Pancreas (tissue), 10 donors: ENCODE measurements around the gene PAK6. TPM values are rescaled to one million over a fixed set of nuclear protein-coding genes. Genes with fewer than 3 reads are reported as not detected.

Source experiments
- ATAC-seq, 4 donors: fragments of 200-7000 bp; cut with Tn5 transposase; one replicate each; pipeline versions ENCODE4 v1.8.0 to v1.9.1; 2020; ENCODE audit warnings: mild to moderate bottlenecking in 4 of 4, moderate library complexity in 4 of 4
- DNase-seq, 6 donors: peaks; one replicate each; pipeline ENCODE4 v3.0.0-alpha.2; 2020
- FAIRE-seq: peaks from 2 replicates; lab custom pipeline; 2012; peaks lifted over from hg19 to GRCh38; lab: Jason Lieb, UNC
- H3K27ac ChIP-seq, 4 donors: fragments of 200-600 bp; sonication (generic); 1 replicate in 3 of 4; 2 replicates in 1 of 4; pipeline versions ENCODE4 v1.5.0 to v1.8.0; 2020
- H3K27me3 ChIP-seq, 4 donors: fragments of 200-600 bp; one replicate each; pipeline ENCODE4 v1.8.0; 2021
- H3K36me3 ChIP-seq, 3 donors: fragments of 200-600 bp; sonication (generic) in 1 of 3; one replicate each; pipeline versions ENCODE4 v1.5.0 to v1.8.0; 2020 to 2021
- H3K4me1 ChIP-seq, 3 donors: fragments of 200-600 bp; one replicate each; pipeline ENCODE4 v1.8.0; 2021
- H3K4me3 ChIP-seq, 4 donors: fragments of 200-600 bp; sonication (generic) in 2 of 4; one replicate each; pipeline versions ENCODE4 v1.5.0 to v1.8.0; 2020 to 2021
- H3K9me3 ChIP-seq, 4 donors: fragments of 200-600 bp; one replicate each; pipeline ENCODE4 v1.8.0; 2021
- WGBS, 2 donors: extraction: QIAGEN DNeasy Blood & Tissue Kit; methylation state at CpG; one replicate each; pipeline ENCODE4 v1.1.7; 2013; 5-methylcytosine and 5-hydroxymethylcytosine counted together
- intact Hi-C, 3 donors: fragments of 100-400 bp; cut with DNase I; formaldehyde crosslinking; loops; one replicate each; pipeline versions ENCODE4 v1.11.1 to v1.14.2; 2022
- polyA plus RNA-seq, 2 donors: library from polyadenylated mRNA; stranded (reverse); fragments of 200-250 nt; gene quantifications; one replicate each; pipeline ENCODE4 v1.2.3, GENCODE V29; 2013
- total RNA-seq, 6 donors: library from RNA; stranded (reverse); fragmentation: NEBNext Ultra II Directional in 4 of 6; extraction: Animal tissue kit (Norgen Biotek cat#: 25700) in 4 of 6; gene quantifications; one replicate each; pipeline versions ENCODE4 v1.2.1 to v1.2.4, GENCODE V29; 2021 to 2023
- TF ChIP-seq, protein P1 (sequence below), 4 donors: fragments of 200-600 bp; sonication (generic) in 3 of 4; IDR thresholded peaks; one replicate each; pipeline versions ENCODE4 v1.5.0 to v1.8.0; 2021; ENCODE audit warnings: antibody characterized with exemption in 4 of 4
- donor health status: healthy with polysubstance abuse.
- donor health status: DM: no; HTN: no; CAD: no; lungs with moderate emphysema.
- donor health status: DM: no; HTN: no; CAD: no.
- donor health status: control.
- donor health status: control.
- donor health status: Bipolar disorder and iron deficiency.
- donor health status: DM: yes; HTN: yes; CAD: no.
- donor health status: DM: no; HTN: no; CAD: no.
- donor health status: DM: no; HTN: no; CAD: no.
- donor health status: DM: yes; HTN: yes; CAD: no.

PAK6 gene
- total and polyA plus RNA-seq, 8 donors, result 3.2 to 6.4 (median 4.6) TPM

DNA sequence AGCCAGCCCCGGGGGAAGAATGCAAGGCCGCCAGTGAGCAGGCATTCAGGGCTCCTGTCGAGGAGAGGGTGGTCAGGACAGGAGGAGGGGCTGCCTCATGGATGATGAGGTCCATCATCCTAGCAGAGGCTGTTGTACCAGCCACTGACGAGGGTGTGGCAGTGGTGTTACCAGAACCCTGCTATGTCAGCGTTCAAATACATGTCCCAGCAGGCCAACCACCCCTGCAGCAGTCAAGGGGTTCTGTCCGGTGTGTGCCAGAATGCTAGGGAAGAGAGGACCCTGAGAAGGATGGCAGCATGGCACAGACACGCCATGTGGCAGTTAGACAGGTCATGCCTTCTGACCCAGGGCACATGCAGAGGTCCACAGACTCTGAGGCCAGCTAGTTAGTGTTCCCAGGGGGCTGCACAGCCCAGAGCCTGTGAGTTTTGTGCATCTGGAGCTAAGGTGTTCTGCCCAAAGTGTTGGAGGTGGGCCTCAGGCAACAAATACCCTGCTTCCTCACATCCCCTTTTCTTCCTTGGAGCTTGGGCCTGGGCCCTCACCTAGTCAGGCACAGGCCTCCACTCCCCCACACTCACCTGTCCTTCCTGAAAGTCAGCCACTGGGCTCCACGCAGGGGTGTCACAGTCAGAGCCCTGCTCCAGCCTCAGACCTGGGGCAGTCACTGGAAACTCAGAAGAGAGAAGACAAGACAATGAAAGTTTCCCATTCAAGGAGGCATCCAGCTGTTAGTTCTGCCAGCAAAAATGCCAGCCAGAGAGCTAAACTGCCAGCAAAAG, 7.8 kb downstream of the PAK6 start:
- intact Hi-C loops, result no loop called here
- ATAC-seq (no peak), DNase-seq (peak in 2 of 6 donors; percentile 10 to 27), FAIRE-seq (no peak)
- 89 to 94% methylated on average over 8 of the region's 8 CpGs for WGBS, 2 donors
- H3K27ac ChIP-seq, result no peak overlapping the region
- TF ChIP-seq, protein P1, sequence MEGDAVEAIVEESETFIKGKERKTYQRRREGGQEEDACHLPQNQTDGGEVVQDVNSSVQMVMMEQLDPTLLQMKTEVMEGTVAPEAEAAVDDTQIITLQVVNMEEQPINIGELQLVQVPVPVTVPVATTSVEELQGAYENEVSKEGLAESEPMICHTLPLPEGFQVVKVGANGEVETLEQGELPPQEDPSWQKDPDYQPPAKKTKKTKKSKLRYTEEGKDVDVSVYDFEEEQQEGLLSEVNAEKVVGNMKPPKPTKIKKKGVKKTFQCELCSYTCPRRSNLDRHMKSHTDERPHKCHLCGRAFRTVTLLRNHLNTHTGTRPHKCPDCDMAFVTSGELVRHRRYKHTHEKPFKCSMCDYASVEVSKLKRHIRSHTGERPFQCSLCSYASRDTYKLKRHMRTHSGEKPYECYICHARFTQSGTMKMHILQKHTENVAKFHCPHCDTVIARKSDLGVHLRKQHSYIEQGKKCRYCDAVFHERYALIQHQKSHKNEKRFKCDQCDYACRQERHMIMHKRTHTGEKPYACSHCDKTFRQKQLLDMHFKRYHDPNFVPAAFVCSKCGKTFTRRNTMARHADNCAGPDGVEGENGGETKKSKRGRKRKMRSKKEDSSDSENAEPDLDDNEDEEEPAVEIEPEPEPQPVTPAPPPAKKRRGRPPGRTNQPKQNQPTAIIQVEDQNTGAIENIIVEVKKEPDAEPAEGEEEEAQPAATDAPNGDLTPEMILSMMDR (IDR thresholded peaks at IDR 0.05), result no peak
- H3K36me3 ChIP-seq, result no peaks in the 10 kb centered on the region
- H3K4me1 ChIP-seq, result no peaks in the 10 kb centered on the region
- no peaks in the 10 kb centered on the region for H3K9me3 ChIP-seq
- no peak overlapping the region for H3K4me3 ChIP-seq
- H3K27me3 ChIP-seq, result no peaks in the 10 kb centered on the region

- Histone ChIP-seq H3K4me1 (no peaks in the 10 kb centered on the region), H3K36me3 (no peaks in the 10 kb centered on the region), H3K9me3 (no peaks in the 10 kb centered on the region), H3K4me3 (no peak overlapping the region), H3K27ac (no peak overlapping the region), H3K27me3 (no peaks in the 10 kb centered on the region)
- intact Hi-C loops, result no loop called here
- DNase-seq (peak in 2 of 6 donors; percentile 7 to 29), FAIRE-seq (no peak), ATAC-seq (no peak)
- TF ChIP-seq, protein P1 (IDR thresholded peaks at IDR 0.05), result no peak
- 80 to 84% methylated on average over 12 of the region's 12 CpGs for WGBS, 2 donors
Measured at GRCh38 chr15:40247406-40247971, 8.6 kb downstream of the PAK6 start.

- no peaks in the 10 kb centered on the region for H3K36me3 ChIP-seq
- no peak overlapping the region for H3K4me3 ChIP-seq
- peak in 1 of 6 donors; percentile 52 for DNase-seq
- no peaks in the 10 kb centered on the region for H3K9me3 ChIP-seq
- ATAC-seq, result no peak
- H3K27me3 ChIP-seq, result no peaks in the 10 kb centered on the region
- WGBS, 2 donors, result 88 to 91% methylated on average over 17 of the region's 17 CpGs
- peaks cover 0 to under 1% (median 0%) of the 10 kb centered on the region in 3 donors for H3K4me1 ChIP-seq
- no peak overlapping the region for H3K27ac ChIP-seq
- FAIRE-seq, result no peak
- intact Hi-C loops, result no loop called here
- TF ChIP-seq, protein P1 (IDR thresholded peaks at IDR 0.05), result no peak
Measured at GRCh38 chr15:40248006-40248783, 9.3 kb downstream of the PAK6 start.

DNA sequence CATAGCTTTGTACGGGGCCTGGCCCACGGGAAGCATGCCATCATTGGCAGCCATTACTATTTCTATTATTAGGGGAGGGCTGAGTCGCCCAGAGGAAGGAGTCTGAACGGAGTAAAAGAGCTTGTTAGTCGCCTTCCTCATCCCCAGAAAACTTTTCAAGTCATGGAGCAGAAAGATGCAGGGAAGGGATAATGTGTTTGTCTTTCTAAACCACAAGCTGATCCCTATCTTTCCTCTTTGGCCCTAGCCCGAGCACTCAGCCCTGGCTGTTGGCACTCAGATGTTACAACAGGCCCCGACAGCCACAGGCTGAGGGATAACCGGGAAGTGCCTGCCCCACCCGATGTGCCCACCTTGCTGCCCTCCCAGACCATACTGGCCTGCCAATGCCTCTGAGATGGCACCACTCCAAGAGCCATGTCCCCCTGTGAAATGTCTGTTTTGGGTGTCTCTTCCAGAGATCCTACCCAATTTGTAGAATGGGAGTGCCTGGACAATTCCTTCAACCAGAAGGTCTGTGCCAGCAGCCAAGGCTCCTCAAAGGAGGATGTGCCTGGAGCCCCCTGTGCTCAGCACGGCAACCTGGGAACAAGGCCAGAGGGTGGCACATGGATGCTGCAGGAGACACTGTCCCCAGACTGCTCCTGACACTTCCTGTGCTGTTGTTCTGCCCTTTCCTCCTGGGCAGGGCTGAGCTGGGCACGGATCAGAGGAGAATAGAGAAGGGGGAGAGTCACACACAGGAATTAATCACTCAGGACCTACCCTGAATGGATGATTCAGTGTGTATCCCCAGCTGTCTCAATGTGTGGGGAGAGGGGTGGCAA, 10.8 kb downstream of the PAK6 start:
- Histone ChIP-seq H3K27ac (no peak overlapping the region), H3K36me3 (no peaks in the 10 kb centered on the region), H3K4me3 (no peak overlapping the region), H3K4me1 (peaks cover 0 to 10% (median 0%) of the 10 kb centered on the region in 3 donors), H3K9me3 (no peaks in the 10 kb centered on the region), H3K27me3 (no peaks in the 10 kb centered on the region)
- TF ChIP-seq, protein P1 (IDR thresholded peaks at IDR 0.05), result no peak
- FAIRE-seq (no peak), DNase-seq (peak in 1 of 6 donors; percentile 28), ATAC-seq (no peak)
- intact Hi-C loops, result no loop called here
- 74 to 77% methylated on average over 11 of the region's 11 CpGs for WGBS, 2 donors
